GM21447 (cell line): ENCODE results near the gene MYLK3.

Source experiments
- ATAC-seq: cut with Tn5 transposase; IDR thresholded peaks from one replicate; pipeline ENCODE4 v1.9.1; 2021; ENCODE audit not compliant: unreplicated experiment

MYLK3 gene

DNA sequence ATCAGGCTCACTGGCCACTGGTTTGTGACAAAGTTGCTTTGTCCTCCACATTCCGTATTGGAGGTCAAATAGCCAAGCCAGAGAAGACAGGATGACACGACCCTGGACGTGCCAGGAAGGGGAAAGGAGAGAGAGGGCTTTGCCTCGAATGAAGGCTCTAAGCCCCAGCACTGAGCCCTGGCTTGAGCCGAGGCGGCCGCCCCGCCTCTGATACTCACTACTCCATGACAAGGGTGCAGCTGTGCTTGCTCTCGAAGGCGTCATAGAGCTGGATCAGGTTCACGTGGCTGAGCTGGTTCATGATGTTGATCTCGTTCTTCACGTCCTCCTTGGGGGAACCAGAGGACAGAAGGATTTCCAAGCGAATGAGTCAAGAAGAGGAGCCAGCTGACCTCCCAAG is 19.3 kb downstream of the MYLK3 start:
- no peak for ATAC-seq

DNA sequence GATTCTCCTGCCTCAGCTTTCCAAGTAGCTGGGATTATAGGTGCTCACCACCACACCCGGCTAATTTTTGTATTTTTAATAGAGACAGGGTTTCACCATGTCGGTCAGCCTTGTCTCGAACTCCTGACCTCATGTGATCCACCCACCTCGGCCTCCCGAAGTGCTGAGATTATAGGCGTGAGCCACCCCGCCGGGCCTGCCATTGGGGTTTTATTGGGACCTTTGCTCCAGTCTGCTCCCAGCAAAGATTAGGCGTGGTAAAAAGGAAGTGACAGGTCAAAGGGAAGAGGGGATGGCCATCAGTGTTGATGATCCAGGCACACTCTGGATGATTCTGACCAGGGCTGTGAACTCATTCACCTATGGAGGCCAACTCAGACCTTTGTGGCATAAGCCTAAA is 20.5 kb downstream of the MYLK3 start:
- ATAC-seq: no peak

DNA sequence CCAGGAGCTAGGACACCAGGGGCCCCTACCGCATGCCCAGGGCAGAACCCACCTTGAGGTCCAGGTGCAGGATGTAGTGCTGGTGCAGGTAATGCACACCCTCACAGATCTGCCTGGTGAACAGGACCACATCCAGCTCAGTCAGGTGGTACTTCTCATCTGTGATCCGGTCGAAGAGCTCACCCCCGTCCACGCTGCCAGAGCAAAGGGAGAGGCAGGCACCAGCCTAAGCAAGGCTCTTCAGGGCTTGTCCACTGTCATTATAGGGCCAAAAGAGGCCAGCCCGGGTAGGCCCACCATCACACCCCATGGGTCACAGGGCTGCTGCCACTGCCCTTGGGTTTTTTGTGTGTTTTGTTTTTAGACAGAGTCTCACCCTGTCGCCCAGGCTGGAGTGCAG is 21.0 kb downstream of the MYLK3 start:
- no peak for ATAC-seq

DNA sequence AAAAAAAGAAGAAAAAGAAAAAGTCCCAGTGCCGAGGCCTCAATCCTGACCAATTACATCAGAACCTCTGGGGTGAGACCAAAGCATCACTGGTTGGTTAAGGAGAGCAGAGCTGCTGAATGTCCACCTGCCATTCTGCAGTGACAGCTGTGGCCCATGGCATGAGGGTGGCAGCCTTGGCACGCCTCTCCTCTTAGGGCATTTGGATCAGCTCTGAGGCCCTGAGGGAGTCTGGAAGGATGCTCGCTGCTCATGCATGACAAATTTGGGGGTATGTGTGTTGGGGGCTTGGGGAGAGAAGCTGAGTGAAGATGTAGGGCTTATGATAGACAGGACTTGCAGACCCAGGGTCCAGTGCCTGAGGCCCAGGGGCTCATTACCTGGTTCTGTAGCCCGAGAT is 26.3 kb downstream of the MYLK3 start:
- no peak for ATAC-seq

DNA sequence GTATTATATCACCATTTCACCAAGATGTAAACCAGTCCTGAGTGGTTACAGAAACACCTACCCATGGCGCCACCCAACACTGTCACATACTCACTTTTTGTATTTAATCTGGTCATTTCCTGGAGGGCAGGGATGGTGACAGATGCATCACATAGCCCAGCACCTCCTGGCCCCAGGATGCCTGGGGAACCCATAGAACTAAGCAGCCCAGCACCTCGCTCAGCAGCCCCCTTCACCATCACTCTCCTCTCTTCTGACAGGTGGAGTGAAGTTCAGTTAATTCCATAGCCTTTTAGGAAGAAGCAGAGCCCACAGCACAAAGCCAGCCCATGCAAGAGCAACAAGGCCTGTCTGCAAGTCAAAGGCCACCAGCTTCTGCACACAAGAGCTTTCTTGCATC is 27.5 kb downstream of the MYLK3 start:
- no peak for ATAC-seq

DNA sequence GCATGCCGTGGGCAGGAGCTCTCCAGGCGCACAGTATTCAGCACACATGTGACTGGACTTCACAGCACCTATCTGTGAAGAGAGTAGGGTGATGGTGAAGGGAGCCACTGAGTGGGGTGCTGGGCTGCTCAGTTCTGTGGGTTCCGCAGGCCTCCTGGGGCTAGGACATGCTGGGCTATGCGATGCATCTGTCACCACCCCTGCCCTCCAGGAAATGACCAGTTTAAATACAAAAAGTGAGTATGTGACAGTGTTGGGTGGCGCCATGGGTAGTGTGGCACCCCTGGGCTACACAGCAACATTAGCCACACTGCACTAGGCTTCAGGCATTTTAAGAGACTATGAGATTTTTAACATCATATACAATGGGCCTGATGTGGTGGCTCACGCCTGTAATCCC is 28.6 kb downstream of the MYLK3 start:
- no peak for ATAC-seq

DNA sequence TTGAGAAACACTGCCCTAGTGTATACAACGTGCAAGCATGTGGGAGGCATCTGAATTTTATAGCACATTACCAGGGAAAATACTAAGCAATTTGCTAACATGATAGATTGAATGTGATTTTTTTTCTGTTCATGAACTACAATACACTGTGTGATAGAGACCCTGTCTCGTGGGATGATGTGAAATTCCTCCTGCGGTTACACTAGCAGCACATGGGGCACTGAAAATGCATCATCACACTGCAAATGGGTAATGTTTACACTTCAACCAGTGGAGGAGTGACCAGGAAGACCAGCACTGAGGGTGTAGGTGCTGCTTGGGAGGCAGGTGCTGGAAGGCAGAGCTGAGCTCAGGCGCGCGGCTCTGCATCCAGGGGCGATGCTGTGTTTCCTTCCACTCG is 29.9 kb downstream of the MYLK3 start:
- no peak for ATAC-seq

DNA sequence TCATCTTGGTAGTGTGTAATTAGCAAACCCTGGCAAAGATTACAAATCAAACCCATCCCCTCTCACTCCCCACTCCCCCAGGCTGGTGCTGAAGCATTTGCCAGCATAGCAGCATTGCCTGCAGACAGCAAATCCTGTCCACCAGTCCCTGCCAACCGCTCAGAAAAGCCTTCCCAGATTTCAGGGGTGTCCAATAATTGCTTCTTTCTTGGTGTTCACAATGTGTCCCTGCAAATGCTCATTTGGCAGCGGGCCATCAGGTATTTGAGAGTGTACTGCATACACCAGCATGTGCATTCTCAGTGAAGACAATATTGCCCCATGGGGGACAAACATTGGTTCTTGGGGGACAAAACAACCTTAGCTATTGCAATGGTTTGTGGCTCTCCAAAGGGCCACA is 30.5 kb downstream of the MYLK3 start:
- no peak for ATAC-seq

DNA sequence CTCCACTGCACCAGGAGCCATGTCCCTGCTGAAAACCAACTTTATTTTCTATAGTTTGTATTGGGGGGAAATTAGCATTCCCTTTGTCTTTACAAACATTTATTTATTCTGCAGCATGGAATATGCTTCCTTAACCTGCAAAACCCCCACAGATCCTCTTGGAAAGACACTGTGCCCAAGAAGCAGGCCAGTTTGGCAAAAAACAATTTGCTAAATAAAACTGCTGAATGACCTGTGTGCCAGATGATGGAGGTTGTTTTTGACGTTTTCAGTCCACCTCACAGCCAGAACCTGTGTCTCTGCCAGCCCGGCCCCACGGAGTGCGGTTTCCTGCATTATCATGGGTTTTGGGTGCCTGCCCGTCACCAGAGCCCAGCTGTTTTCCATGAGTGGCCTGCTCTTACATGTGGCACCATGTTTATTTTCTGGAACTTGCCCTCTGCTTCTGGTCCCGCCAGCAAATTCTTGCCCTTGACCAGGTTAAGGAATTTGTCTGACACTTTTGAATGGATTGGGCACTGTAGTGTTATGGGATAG is 32.3 kb downstream of the MYLK3 start:
- no peak for ATAC-seq

DNA sequence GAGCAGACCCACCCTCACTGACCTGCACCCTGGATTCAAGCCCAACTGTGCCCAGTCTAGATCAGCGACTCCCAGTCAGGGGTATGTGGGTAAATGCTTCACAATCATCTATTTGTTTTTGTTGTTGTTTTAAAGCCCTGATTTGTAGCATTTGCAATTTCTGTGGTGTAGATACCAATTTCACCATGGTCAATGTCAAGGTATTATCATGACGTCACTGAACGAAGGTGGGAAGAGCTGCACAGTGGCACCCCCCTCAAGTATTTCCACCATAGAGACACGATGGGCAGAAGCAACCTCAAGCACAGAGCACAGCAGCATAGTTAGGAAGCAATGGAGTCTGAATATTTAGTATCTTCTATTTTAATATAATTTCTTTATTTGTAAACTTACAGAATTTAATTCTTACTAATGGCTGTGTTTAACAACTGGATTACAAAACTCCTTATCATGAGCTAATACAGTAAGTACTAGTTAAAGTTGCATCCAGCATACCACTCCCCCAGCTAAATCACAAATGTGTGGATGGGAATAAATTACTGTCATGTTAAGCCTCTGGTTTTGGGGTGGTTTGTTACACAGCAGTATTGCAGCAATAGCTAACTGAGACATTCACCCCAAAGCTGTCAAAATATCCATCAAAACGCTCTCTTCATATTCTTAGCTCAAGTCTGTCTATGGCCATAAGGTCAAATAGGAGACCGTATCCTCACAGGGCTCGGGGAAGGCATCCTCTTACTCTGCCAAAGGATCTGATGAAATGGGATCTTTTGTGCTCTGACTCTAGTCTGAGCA is 33.1 kb downstream of the MYLK3 start:
- ATAC-seq: no peak

DNA sequence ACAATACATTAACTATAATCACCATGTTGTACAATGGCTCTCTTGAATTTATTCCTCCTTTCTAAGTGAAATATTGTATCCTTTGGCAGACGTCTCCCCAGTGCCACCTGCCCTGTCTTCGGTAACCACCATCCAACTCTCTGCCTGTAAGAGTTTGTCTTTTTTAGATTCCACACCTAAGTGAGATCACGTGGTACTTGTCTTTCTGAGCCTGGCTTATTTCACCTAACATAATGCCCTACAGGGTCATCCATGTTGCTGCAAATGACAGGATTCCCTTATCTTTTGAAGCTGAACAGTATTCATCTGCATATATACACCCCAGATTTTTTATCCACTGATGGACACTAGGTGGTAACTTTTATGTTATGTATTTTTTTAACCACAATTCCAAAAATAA is 34.5 kb downstream of the MYLK3 start:
- ATAC-seq: no peak

DNA sequence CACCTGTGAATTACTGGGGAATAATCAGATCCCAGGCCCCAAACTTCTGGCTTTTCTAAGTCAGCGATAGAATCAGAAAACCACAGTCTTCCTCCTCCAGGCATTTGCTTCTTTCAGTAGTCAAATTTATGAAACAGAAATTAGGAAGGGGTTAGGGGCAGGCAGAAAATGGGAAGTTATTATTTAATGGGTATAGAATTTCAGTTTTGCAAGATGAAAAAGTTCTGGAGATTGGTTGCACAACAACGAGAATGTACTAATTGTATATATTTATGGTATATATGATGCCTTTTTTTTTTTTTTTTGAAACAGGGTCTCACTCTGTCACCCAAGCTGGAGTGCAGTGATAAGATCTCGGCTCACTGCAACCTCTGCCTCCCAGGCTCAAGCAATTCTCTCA is 35.2 kb downstream of the MYLK3 start:
- ATAC-seq: no peak

DNA sequence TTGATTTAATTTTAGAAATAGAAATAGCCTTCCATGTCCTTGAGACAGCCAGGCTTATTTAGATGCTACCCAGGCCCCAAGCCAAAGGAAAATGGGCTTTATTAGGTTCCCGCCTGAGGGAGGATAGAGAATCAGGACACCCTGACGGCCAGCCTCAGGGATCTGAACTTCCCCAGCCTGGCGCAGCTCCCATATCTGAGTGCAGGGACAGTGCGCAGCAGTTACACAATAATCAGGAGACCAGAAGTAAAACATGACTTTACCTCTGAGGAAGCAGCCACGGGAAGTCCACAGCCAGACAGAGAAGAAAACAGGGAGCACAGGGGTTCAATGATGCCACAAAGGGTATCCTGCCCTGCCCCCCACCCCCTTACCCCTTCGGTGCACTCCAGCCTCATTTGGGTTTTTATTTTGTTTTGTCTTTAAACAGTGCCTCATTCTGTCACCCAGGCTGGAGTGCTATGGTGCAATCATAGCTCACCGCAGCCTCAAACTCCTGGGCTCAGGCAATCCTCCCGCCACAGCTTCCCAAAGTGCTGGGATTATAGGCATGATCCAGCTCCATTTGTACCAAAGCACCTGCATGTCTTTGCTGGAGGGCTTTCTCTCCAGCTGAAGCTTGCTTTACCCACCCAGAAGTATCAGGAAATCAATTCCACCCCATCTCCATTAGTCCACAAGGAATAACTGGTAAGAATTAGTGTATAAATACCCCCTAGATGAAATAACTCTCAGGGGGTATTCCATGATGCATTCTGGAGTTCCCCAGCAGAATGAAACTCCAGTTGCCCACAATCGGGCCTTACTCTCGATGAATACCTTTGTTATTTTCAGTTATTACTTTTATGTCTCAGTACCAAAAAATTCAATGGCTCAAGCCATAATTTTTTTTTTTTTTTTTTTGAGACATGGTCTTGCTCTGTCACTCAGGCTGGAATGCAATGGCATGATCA is 36.8 kb downstream of the MYLK3 start:
- ATAC-seq: no peak

DNA sequence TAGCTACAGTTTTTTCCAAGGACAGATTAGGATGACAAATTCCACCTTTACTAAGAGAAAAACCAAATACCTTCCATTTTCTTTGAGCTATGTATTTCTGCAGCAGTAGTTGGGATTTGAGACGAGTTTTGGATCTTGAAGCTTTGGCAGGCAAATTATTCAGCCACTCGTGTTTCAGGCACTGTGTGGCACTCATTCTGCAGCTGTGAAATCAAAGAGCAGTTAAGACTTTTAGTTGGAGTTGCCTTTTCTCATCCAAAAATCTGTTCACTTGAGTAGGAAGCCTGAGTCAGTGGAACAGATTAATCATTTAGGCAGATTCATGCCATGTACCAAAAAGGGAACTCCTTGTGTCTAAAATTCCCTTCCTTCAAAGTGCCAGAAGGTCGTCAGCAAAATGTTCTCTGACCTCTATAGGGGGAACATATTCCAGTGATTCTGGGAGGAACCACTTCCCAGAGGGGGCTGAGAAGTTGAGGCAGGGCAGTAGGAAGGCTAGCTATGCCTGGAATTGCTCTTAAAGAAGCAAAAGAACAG is 38.6 kb downstream of the MYLK3 start:
- ATAC-seq: no peak

DNA sequence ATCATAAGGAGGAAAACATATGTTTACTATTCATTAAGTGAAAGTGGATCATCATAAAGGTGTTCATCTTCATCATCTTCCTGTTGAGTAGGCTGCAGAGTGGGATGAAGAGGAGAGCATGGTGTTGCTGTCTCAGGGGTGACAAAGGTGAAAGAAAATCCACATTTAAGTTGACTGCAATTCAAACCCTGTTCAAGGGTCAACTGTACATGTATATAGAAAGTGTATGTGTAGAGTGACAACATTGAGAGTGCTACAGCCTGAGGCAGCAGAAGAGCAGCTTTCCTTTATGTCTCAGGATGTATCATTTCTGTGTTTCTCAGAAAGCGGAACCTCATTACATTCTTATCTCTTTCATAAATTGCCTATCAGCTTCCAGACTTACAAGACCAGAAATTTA is 41.5 kb downstream of the MYLK3 start:
- ATAC-seq: no peak

DNA sequence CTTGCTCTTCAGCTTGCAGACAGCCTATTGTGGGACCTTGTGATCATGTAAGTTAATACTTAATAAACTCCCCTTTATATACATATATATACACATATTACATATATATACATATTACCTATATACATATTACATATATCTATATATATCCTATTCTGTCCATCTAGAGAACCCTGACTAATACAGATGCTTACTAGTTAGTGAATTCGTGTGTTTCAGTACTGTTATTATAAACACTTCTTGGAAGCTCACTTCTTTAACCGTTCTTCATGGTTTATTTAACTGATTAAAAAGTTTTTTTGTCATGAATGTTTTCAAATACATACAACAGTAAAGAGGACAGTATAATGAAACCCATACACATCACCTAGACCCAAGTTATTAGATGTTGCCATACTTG is 46.1 kb downstream of the MYLK3 start:
- no peak for ATAC-seq

DNA sequence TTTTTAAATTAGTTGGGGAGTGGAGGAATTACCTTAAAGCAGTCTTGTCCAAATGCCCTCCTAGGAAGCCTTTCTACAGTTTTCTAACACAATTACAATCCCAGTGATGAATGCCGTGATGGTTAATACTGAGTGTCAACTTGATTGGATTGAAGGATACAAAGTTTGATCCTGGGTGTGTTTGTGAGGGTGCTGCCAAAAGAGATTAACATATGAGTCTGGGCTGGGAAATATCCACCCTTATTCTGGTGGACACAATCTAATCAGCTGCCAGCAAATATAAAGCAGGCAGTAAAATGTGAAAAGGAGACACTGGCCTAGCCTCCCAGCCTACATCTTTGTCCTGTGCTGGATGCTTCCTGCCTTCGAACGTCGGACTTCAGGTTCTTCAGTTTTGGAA is 46.5 kb downstream of the MYLK3 start:
- no peak for ATAC-seq

DNA sequence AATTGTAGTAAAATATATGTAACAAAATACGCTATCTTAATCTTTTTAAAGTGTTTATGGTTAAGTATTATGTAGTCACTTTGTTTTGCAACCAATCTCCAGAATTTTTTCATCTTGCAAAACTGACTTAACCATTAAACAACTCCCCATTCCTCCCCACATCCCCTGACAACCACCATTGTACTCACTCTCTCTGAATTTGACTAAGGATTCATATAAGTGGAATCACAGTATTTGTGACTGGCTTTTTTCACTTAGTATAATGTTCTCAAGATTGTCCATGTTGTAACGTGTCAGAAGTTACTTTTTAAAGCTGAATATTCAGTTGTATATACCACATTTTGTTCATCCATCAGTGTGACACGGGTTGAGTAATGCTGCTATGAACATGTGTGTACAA is 48.1 kb downstream of the MYLK3 start:
- ATAC-seq: no peak

DNA sequence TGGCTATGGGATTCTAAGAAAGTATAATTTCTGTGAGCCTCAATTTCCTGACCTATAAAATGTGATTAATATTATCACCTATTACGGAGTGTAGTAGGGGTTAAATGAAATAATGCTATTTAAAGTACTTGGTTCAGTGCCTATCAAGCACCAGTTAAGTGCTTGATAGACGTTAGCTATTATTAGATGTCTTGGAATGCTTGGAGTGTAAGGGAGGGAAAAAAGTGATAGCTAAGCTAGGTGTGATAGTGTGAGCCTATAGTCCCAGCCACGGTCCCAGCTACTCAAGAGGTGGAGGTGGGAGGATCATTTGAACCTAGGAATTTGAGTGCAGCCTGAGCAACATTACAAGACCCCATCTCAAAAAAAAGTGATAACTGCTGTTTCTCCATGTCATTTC is 51.2 kb downstream of the MYLK3 start:
- ATAC-seq: no peak

DNA sequence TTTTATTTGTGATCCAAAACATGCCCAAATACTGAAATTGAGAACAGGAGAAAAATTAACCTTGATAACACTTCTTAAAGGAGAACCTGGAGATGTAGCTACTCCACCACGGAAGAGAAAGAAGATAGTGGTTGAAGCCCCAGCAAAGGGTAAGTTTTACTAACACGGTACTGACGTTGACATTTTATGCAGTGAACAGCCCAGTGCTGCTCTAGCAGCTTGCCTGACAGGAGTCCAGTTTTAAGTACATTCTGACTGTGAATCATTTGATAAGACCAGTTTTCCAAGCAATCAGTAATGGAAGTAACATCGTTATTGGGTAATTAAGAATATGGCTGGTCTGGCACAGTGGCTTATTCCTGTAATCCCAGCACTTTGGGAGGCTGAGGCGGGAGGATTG is 52.2 kb downstream of the MYLK3 start:
- ATAC-seq: no peak

DNA sequence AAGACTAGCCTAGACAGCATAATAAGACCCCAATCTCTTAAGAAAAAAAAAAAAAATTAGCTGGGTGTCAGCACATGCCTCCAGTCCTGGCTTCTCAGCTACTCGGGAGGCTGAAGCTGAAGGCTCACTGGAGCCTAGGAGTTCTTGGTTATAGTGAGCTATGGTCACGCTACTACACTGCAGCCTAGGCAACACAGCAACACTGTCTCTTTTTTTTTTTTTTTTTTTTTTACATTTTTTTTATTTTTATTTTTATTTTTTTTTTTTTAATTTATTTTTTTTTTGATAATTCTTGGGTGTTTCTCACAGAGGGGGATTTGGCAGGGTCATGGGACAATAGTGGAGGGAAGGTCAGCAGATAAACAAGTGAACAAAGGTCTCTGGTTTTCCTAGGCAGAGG is 54.5 kb downstream of the MYLK3 start:
- ATAC-seq: no peak

DNA sequence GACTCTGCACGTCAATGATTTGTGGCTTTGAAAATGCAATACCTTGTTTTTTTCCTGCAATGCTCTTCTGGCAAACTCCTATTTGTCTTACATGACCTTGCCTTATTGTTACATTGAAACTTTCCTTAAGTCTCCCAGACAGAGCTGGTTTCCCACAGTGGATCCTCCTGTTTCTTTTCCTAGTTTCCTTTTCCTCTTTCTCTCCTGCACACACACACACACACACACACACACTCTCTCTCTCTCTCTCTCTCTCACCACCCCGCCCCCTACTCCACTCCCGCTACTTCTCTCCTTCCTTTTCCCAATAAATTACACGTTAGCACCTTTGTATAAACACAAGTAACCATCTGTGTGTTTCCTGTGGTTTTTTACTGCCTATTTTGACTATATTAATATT is 56.4 kb downstream of the MYLK3 start:
- ATAC-seq: no peak
